Thyroid gland (tissue), 4 donors: Measurements from ENCODE around the gene DAB2IP. TPM values are rescaled to one million over a fixed set of nuclear protein-coding genes. Genes with fewer than 3 reads are reported as not detected.

Experiments
- DNase-seq, 2 donors: peaks; one replicate each; pipeline ENCODE4 v3.0.0-alpha.2; 2019
- H3K27ac ChIP-seq, 3 donors: fragments of 200-600 bp; sonication (generic); 1 replicate in 2 of 3; 2 replicates in 1 of 3; pipeline ENCODE4 v1.5.1; 2016 to 2019; ENCODE audit warnings: mild to moderate bottlenecking in 1 of 3, moderate library complexity in 1 of 3
- H3K27me3 ChIP-seq: fragments of 200-600 bp; sonication (generic); one replicate; pipeline ENCODE4 v1.5.1; 2019
- H3K36me3 ChIP-seq, 2 donors: fragments of 200-600 bp; sonication (generic); one replicate each; pipeline ENCODE4 v1.5.1; 2016 to 2019
- H3K4me1 ChIP-seq, 2 donors: fragments of 200-600 bp; sonication (generic); one replicate each; pipeline ENCODE4 v1.5.1; 2017 to 2019
- H3K4me3 ChIP-seq, 3 donors: fragments of 200-600 bp; sonication (generic); replicated peaks in 1 of 3; 1 replicate in 2 of 3; 2 replicates in 1 of 3; pipeline ENCODE4 v1.5.1; 2016; ENCODE audit warnings: mild to moderate bottlenecking in 1 of 3
- H3K9me3 ChIP-seq: fragments of 200-600 bp; sonication (generic); one replicate; pipeline ENCODE4 v1.5.1; 2017
- CTCF ChIP-seq, 6 experiments: fragments of 200-600 bp in 3 of 6; fragments of 450-650 bp in 3 of 6; sonication (generic) in 3 of 6; IDR thresholded peaks; one replicate each; pipeline ENCODE4 v1.5.1; 2016 to 2019; ENCODE audit warnings: antibody characterized with exemption in 6 of 6, mild to moderate bottlenecking in 2 of 6, inconsistent platforms in 1 of 6, moderate library complexity in 1 of 6
- POLR2A ChIP-seq, 2 donors: fragments of 450-650 bp; IDR thresholded peaks; one replicate each; pipeline ENCODE4 v1.6.1; 2017; ENCODE audit warnings: antibody characterized with exemption in 2 of 2, mild to moderate bottlenecking in 2 of 2, moderate library complexity in 1 of 2
- WGBS, 2 donors: methylation state at CpG; one replicate each; pipeline ENCODE4 v1.1.5; 2017; 5-methylcytosine and 5-hydroxymethylcytosine counted together
- intact Hi-C: fragments of 100-400 bp; cut with DNase I; formaldehyde crosslinking; loops from one replicate; pipeline ENCODE4 v1.15.1; 2023
- total RNA-seq, 4 donors: library from RNA; depleted of rRNA; stranded (reverse); fragments of >200 nt; gene quantifications; one replicate each; pipeline ENCODE4 v1.2.3, GENCODE V29; 2016

The DAB2IP gene
- total RNA-seq, 4 donors from 2014 or later = 26.0 to 48.5 (median 38.2) TPM

GRCh38 chr9:121781145-121781548 is 129.7 kb downstream of the DAB2IP start:
- Histone ChIP-seq H3K4me1 (no peaks in the 10 kb centered on the region), H3K27me3 (no peaks in the 10 kb centered on the region), H3K4me3 (no peak overlapping the region), H3K36me3 (peaks cover 37 to 43% of the 10 kb centered on the region in 2 donors), H3K27ac (no peak overlapping the region), H3K9me3 (no peaks in the 10 kb centered on the region)
- WGBS, 2 donors = 92 to 93% methylated on average over 8 of the region's 8 CpGs
- intact Hi-C loops = no loop called here
- no peak for DNase-seq
- TF ChIP-seq CTCF (IDR thresholded peaks at IDR 0.05) (no peak), POLR2A (IDR thresholded peaks at IDR 0.05) (no peak)

- 96 to 97% methylated on average over 17 of the region's 17 CpGs for WGBS, 2 donors
- Histone ChIP-seq H3K9me3 (no peaks in the 10 kb centered on the region), H3K4me3 (no peak overlapping the region), H3K27me3 (no peaks in the 10 kb centered on the region), H3K36me3 (peaks cover 29 to 36% of the 10 kb centered on the region in 2 donors), H3K4me1 (no peaks in the 10 kb centered on the region), H3K27ac (no peak overlapping the region)
- no peak for DNase-seq
- no peak for TF ChIP-seq POLR2A (IDR thresholded peaks at IDR 0.05)
- no peak for TF ChIP-seq CTCF (IDR thresholded peaks at IDR 0.05)
- intact Hi-C loops = no loop called here
These were observed 130.4 kb downstream of the DAB2IP start for GRCh38 chr9:121781701-121782464.

DNA sequence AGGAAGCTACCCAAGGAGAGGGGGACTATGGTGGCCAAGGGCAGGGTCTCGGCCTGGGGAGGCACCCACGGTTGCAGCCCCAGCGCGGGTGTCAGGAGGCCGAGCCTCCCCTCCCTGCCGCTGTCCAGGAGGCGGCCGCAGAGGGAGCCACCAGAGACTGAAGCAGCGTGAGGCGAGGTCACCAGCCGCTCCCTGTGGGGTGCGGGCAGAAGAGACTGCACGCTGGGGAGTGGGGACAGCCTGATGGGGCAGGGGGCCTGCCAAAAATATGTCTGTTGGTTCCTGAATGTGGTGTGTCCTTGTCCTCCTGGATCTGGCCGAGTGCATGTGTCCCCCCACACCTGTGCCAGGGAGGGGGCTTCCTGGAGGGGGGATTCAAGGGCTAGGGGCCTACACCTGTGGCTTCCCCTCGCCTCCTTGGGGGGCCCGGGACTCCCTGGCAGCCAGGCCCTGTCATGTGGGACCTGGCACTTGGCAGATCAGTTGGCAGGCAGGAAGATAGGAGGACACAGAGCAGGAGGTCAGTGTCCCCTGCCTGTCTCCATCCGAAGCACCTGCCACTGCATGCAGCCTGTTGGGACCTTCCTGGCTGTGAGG is 131.2 kb downstream of the DAB2IP start:
- Histone ChIP-seq H3K4me1 (no peaks in the 10 kb centered on the region), H3K4me3 (no peak overlapping the region), H3K27me3 (no peaks in the 10 kb centered on the region), H3K9me3 (no peaks in the 10 kb centered on the region), H3K27ac (no peak overlapping the region), H3K36me3 (peaks cover 24 to 34% of the 10 kb centered on the region in 2 donors)
- no peak for TF ChIP-seq CTCF (IDR thresholded peaks at IDR 0.05)
- TF ChIP-seq POLR2A (IDR thresholded peaks at IDR 0.05) = no peak
- no peak for DNase-seq
- 92 to 94% methylated on average over 6 to 9 of the region's 17 CpGs for WGBS, 2 donors
- intact Hi-C loops = no loop called here

GRCh38 chr9:121783111-121783510 is 131.7 kb downstream of the DAB2IP start:
- Histone ChIP-seq H3K27ac (no peak overlapping the region), H3K4me1 (no peaks in the 10 kb centered on the region), H3K36me3 (peaks cover 24 to 29% of the 10 kb centered on the region in 2 donors), H3K9me3 (no peaks in the 10 kb centered on the region), H3K27me3 (no peaks in the 10 kb centered on the region), H3K4me3 (no peak overlapping the region)
- 90 to 96% methylated on average over 2 of the region's 2 CpGs for WGBS, 2 donors
- no peak for DNase-seq
- TF ChIP-seq CTCF (IDR thresholded peaks at IDR 0.05) (no peak), POLR2A (IDR thresholded peaks at IDR 0.05) (no peak)
- intact Hi-C loops = no loop called here
